Neural progenitor cell (in vitro differentiated cells): ENCODE results near the gene SLC18B1.

Experiments
- CTCF ChIP-seq: fragments of 200-600 bp; sonication (generic); IDR thresholded peaks from 2 replicates; pipeline ENCODE4 v1.5.1; 2017; ENCODE audit warnings: antibody characterized with exemption, mild to moderate bottlenecking
- EZH2 ChIP-seq: fragments of 200-600 bp; sonication (generic); IDR thresholded peaks from 2 replicates; pipeline ENCODE4 v1.6.1; 2017; ENCODE audit warnings: antibody characterized with exemption, mild to moderate bottlenecking, moderate library complexity
- EZH2phosphoT487 ChIP-seq: fragments of 200-600 bp; sonication (generic); IDR thresholded peaks from 2 replicates; pipeline ENCODE4 v1.6.1; 2017; ENCODE audit warnings: antibody characterized with exemption

GRCh38 chr6:132795461-132795860 lies 3.0 kb downstream of the SLC18B1 start:
- TF ChIP-seq EZH2 (no peak), CTCF (no peak), EZH2phosphoT487 (no peak)
